Occipital lobe (tissue), 3 donors: ENCODE data around the gene DNAI1. TPM values are rescaled to one million over a fixed set of nuclear protein-coding genes. Genes with fewer than 3 reads are reported as not detected.

Experiments used
- DNase-seq: peaks from one replicate; lab custom pipeline; 2025; lab: John Stamatoyannopoulos, UW
- small RNA-seq: library from RNA; depleted of rRNA; stranded (forward); fragments of <200 nt; gene quantifications from one replicate; pipeline ENCODE3, GENCODE V24; 2014
- total RNA-seq: library from RNA; depleted of rRNA; stranded (reverse); fragments of >200 nt; gene quantifications from one replicate; pipeline ENCODE4 v1.2.3, GENCODE V29; 2014

DNAI1 gene
- total RNA-seq, 1 donor from 2014 or later = 0.78 TPM

- no peak for DNase-seq
These were observed 99.1 kb downstream of the DNAI1 start for GRCh38 chr9:34557426-34558321.

DNA sequence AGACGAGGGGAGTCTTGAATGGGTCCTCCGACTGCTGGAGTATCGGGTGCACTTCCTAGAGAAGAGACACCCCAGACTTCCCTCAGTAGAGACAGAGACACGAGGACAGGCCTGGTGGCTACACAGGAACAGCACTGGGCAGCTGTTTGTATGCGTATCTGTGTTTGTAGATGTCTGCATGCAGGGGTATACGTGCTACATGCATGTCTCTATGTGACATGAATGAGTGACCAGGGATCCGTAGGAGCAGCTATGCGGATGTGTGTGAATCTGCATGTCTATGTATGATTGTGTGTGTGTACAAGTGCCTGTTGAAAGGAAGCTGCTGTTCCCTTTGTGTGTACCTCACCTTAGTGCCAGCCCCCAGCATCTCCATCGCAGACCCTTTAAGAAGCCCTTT is 99.8 kb downstream of the DNAI1 start:
- no peak for DNase-seq

GRCh38 chr9:34558919-34559623 is 100.5 kb downstream of the DNAI1 start:
- DNase-seq = no peak

DNA sequence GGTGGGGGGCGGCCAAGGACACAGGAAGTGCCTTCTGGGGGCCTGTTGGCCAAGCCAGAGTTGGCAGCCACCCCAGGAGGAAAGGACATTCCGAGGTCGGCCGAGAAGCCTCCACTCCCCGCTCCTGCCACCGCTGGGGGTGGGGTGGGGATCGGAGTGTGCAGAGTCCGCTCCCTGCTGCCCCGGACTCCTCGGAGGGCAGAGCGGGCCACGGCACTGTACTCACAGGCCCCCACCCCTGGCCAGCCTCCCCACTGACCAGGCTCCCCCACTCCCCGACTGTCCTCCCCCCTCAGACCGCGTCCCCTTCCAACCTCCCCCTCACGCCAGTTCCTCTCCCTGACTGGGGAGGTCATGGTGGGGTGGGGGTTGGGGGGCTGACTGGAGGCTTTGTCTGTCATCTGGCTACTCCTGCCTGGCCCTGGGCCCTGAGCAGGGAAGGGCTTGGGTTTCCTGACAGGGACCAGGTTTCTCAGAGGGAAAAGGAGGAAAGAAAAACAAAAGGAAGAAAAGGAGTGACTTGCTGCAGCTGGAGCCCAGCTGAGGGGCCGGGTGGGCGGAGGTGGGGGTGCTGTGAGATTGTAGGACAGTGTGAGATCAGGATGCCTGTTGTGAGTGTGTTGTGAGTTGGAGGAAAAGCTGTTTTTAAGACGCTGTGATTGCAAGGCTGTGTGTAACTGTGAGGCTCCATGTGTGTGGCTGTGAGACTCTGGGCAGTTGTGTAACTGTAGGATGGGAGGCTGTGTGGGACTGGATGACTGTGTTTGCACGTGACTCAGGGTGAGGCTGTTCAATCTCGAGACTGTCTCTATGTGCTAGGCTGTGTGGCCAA is 101.2 kb downstream of the DNAI1 start:
- peak; percentile 66 for DNase-seq

GRCh38 chr9:34560599-34561214 is 102.1 kb downstream of the DNAI1 start:
- DNase-seq = no peak

DNA sequence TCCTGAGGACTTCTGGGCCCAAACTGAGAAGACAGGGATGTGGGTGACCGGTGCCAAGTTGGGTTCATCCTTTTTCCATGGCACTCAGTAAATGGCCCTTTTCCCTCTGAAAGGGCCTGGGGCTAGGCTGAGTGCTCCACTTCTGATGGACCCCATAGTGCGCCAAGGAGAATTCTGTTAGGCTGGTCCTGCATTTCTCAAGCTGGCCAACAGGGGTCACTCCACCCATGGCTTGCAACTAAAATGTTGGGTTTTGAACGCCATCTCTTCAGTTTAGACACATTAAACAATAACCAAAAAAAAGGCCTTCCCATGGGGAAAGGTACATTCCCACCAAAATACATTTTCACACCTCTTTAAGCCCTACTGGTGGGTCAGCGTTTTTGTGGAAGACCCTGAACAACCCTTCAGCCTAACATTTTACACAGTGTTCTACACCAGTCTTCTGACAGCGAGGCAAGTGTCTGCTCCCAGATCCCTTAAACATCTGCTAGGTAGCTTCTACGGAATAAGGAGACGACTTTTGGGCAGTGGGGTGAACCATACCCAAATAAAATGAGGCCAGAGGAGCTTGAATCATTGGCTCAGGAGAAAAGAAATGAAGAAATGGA is 103.6 kb downstream of the DNAI1 start:
- DNase-seq = no peak

GRCh38 chr9:34563262-34563661 is 104.7 kb downstream of the DNAI1 start:
- no peak for DNase-seq

- no peak for DNase-seq
These were observed 106.0 kb downstream of the DNAI1 start for GRCh38 chr9:34564617-34565016.

GRCh38 chr9:34565856-34566255 is 107.3 kb downstream of the DNAI1 start:
- no peak for DNase-seq

- no peak for DNase-seq
These were observed 107.7 kb downstream of the DNAI1 start for GRCh38 chr9:34566322-34566721.

DNA sequence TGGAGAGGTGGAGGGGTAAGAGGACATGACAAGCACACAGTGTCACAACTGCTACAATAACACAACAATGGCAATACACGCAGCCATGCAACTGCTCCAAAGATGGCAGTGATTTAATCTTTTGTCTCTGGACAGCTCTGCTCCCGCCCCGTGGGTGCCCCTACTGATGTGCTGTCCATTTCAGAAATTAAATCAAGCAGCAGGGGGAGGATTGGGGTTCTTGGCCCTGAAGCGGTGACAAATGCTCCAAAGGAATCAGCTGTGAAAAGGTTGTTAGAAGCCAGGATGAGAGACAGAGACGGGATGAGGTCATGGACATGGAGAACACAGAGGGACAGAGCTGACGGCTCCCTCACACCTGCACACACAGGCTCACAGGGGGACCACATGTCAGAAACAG is 108.4 kb downstream of the DNAI1 start:
- no peak for DNase-seq

GRCh38 chr9:34568133-34568532 is 109.5 kb downstream of the DNAI1 start:
- DNase-seq = no peak

- DNase-seq = no peak
These were observed 110.2 kb downstream of the DNAI1 start for GRCh38 chr9:34568774-34569173.

DNA sequence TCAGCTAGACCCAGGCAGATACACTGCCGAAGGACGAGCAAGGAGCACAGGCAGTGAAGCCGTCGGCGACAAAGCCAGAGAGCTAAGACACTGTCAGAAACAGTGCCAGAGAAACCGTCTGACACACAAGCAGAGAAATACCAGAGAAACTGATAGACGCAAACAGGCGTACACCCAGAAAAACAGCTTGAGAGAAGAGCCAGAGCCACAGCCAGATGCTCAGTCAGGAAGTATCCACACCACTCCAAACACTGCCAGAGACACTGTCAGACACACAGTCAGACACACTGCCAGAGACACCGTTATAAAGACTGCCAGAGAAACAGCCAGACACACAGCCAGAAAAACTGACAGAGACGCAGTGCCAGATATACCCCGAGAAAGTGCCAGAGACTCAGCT is 111.8 kb downstream of the DNAI1 start:
- no peak for DNase-seq

Small RNA genes lying within 50 kb of the gene (small RNA-seq; reads per million reads assigned to genes)
- gene RN7SKP24 = not detected

Other genes with a start within 250 kb of the DNAI1 start
- 0.78 TPM for gene KIF24, start 129.5 kb upstream of the DNAI1 start, total RNA-seq
- 17.3 TPM for gene NUDT2, start 129.2 kb upstream of the DNAI1 start, total RNA-seq
- gene MYORG, start 81.9 kb upstream of the DNAI1 start, total RNA-seq = 4.7 TPM
- 23.1 TPM for gene FAM219A, start 235 bp upstream of the DNAI1 start, total RNA-seq
- gene ENHO, start 64.2 kb downstream of the DNAI1 start, total RNA-seq = 37.6 TPM
- gene CNTFR, start 130.9 kb downstream of the DNAI1 start, total RNA-seq = 14.0 TPM
- 5.5 TPM for gene RPP25L, start 153.3 kb downstream of the DNAI1 start, total RNA-seq
- 108 TPM for gene DCTN3, start 161.7 kb downstream of the DNAI1 start, total RNA-seq
- not detected for gene ARID3C, start 170.3 kb downstream of the DNAI1 start, total RNA-seq
- gene SIGMAR1, start 179.0 kb downstream of the DNAI1 start, total RNA-seq = 24.3 TPM
- 32.4 TPM for gene GALT, start 187.9 kb downstream of the DNAI1 start, total RNA-seq
- gene IL11RA, start 193.4 kb downstream of the DNAI1 start, total RNA-seq = 5.0 TPM
- gene CCL27, start 203.9 kb downstream of the DNAI1 start, total RNA-seq = 0.31 TPM
- not detected for gene CCL19, start 232.5 kb downstream of the DNAI1 start, total RNA-seq